Transverse colon (tissue), 3 donors: ENCODE results near the gene SMIM45.

Experiments
- POLR2A ChIP-seq: fragments of 450-650 bp; IDR thresholded peaks from one replicate; pipeline ENCODE4 v1.6.1; 2016; ENCODE audit warnings: antibody characterized with exemption, mild to moderate bottlenecking, moderate library complexity
- TF ChIP-seq, protein P1 (sequence below), 5 experiments: fragments of 200-600 bp in 3 of 5; fragments of 450-650 bp in 2 of 5; sonication (generic) in 3 of 5; IDR thresholded peaks; 1 replicate in 2 of 5; 2 replicates in 3 of 5; pipeline ENCODE4 v1.5.1; 2016 to 2017; ENCODE audit warnings: antibody characterized with exemption in 5 of 5, inconsistent platforms in 3 of 5, mild to moderate bottlenecking in 2 of 5, moderate library complexity in 1 of 5

DNA sequence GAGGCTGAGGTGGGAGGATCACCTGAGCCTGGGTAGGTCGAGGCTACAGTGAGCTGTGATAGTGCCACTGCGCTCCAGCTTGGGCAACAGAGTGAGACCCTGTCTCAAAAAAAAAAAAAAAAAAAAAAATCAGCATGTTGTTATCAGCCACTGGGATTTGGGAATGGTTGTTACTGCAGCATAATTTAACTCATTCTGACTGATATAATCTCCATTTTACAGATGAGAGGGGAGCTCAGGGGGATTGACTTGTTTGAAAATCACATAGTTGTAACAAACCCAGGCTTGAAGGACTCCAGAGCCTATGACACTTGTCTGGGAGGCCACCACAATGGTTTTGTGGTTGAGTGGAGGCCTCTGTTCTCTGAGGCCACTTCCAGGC, 14.3 kb downstream of the SMIM45 start:
- TF ChIP-seq, protein P1, sequence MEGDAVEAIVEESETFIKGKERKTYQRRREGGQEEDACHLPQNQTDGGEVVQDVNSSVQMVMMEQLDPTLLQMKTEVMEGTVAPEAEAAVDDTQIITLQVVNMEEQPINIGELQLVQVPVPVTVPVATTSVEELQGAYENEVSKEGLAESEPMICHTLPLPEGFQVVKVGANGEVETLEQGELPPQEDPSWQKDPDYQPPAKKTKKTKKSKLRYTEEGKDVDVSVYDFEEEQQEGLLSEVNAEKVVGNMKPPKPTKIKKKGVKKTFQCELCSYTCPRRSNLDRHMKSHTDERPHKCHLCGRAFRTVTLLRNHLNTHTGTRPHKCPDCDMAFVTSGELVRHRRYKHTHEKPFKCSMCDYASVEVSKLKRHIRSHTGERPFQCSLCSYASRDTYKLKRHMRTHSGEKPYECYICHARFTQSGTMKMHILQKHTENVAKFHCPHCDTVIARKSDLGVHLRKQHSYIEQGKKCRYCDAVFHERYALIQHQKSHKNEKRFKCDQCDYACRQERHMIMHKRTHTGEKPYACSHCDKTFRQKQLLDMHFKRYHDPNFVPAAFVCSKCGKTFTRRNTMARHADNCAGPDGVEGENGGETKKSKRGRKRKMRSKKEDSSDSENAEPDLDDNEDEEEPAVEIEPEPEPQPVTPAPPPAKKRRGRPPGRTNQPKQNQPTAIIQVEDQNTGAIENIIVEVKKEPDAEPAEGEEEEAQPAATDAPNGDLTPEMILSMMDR (IDR thresholded peaks at IDR 0.05): no peak
- TF ChIP-seq POLR2A: no peak
